AG20443 (cell line): ENCODE data around the gene MEFV.

ENCODE experiments used
- DNase-seq: peaks from one replicate; pipeline ENCODE4 v3.0.0; 2012; ENCODE audit warnings: low spot score, mixed read lengths

Gene MEFV

GRCh38 chr16:3266873-3267537 lies 10.6 kb upstream of the MEFV start:
- peak; percentile 66 for DNase-seq

GRCh38 chr16:3264137-3265036 lies 8.0 kb upstream of the MEFV start:
- DNase-seq = peak; percentile 97

- DNase-seq = no peak
These were observed 6.1 kb upstream of the MEFV start for GRCh38 chr16:3262517-3262916.

GRCh38 chr16:3259836-3260235 lies 3.4 kb upstream of the MEFV start:
- DNase-seq = no peak

GRCh38 chr16:3256866-3257465 lies 533 bp upstream of the MEFV start:
- peak; percentile 32 for DNase-seq

GRCh38 chr16:3254309-3254708 lies 2.1 kb downstream of the MEFV start:
- no peak for DNase-seq

- no peak for DNase-seq
These were observed 3.5 kb downstream of the MEFV start for GRCh38 chr16:3252967-3253366.

- DNase-seq = no peak
These were observed 7.0 kb downstream of the MEFV start for GRCh38 chr16:3249451-3249850.

- no peak for DNase-seq
These were observed 7.4 kb downstream of the MEFV start for GRCh38 chr16:3249020-3249419.

- no peak for DNase-seq
These were observed 7.8 kb downstream of the MEFV start for GRCh38 chr16:3248596-3248995.

- DNase-seq = no peak
These were observed 9.6 kb downstream of the MEFV start for GRCh38 chr16:3246876-3247275.

- DNase-seq = no peak
These were observed 10.4 kb downstream of the MEFV start for GRCh38 chr16:3246002-3246401.

- no peak for DNase-seq
These were observed 12.6 kb downstream of the MEFV start for GRCh38 chr16:3243882-3244281.

- DNase-seq = no peak
These were observed 13.7 kb downstream of the MEFV start for GRCh38 chr16:3242709-3243108.

GRCh38 chr16:3241761-3242160 lies 14.7 kb downstream of the MEFV start:
- no peak for DNase-seq

- DNase-seq = no peak
These were observed 20.4 kb downstream of the MEFV start for GRCh38 chr16:3235856-3236669.

GRCh38 chr16:3234857-3235561 lies 21.4 kb downstream of the MEFV start, which contains the start of gene ZNF200:
ZNF200 (minus strand) TSS chr16:3235158; CDS start chr16:3233755, 1,403 bp downstream.
- peak; percentile 98 for DNase-seq

GRCh38 chr16:3234543-3234856 lies 21.9 kb downstream of the MEFV start:
- no peak for DNase-seq

GRCh38 chr16:3223913-3224515 lies 32.4 kb downstream of the MEFV start:
- no peak for DNase-seq

GRCh38 chr16:3220839-3221238 lies 35.6 kb downstream of the MEFV start:
- DNase-seq = no peak

GRCh38 chr16:3216263-3216640 lies 40.2 kb downstream of the MEFV start:
- DNase-seq = no peak
